ENCODE results near the gene CASS4. TPM values are rescaled to one million over a fixed set of nuclear protein-coding genes. Genes with fewer than 3 reads are reported as not detected.

CASS4 gene
- total RNA-seq, 1 donor: 3.5 TPM

DNA sequence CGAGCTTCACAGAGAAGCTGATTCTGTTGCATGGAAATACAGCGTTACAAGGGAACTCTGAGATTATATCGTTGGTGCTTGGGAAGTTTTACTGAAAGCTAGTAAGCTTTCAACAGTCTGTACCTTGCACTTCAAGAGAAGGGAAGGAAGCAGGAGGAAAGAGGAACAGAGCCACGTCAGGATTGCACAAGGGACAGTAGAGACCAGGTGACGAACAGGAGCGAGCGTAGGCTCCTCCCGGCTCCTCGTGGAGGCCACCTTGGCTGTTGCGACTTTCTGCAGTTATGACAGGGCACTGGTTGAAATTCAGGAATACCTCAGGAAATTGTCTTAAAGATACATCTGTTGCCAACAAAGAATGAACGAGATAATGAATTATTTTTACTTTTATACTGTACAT, 75.2 kb downstream of the CASS4 start:
- no peak overlapping the region for H3K4me3 ChIP-seq (ENCODE audit: low read depth, low read length)
- TF ChIP-seq, protein P1, sequence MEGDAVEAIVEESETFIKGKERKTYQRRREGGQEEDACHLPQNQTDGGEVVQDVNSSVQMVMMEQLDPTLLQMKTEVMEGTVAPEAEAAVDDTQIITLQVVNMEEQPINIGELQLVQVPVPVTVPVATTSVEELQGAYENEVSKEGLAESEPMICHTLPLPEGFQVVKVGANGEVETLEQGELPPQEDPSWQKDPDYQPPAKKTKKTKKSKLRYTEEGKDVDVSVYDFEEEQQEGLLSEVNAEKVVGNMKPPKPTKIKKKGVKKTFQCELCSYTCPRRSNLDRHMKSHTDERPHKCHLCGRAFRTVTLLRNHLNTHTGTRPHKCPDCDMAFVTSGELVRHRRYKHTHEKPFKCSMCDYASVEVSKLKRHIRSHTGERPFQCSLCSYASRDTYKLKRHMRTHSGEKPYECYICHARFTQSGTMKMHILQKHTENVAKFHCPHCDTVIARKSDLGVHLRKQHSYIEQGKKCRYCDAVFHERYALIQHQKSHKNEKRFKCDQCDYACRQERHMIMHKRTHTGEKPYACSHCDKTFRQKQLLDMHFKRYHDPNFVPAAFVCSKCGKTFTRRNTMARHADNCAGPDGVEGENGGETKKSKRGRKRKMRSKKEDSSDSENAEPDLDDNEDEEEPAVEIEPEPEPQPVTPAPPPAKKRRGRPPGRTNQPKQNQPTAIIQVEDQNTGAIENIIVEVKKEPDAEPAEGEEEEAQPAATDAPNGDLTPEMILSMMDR (IDR thresholded peaks at IDR 0.05; ENCODE audit: insufficient read depth, low read depth, low read length): no peak
- no peak for DNase-seq (ENCODE audit: low read depth)

DNA sequence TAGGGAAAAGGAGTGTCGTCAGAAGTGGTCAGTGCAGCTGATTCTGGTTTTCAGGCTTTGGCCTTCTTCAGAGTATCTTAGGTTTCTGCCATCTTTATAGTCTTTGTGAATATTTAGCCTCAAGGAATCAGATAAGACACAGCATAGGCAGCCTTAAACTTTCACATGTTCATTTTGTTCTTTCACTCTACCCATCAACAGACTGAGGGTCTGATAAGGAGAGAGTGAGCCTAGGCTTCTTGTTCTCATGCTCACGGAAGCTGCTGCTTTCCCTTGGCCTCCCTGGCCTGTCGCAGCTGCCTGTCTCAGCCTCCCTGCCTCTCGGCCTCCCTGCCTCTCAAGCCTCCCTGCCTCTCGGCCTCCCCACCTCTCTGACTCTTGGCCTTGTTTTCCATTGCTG, 76.5 kb downstream of the CASS4 start:
- H3K4me3 ChIP-seq (ENCODE audit: low read depth, low read length): no peak overlapping the region
- TF ChIP-seq, protein P1 (IDR thresholded peaks at IDR 0.05; ENCODE audit: insufficient read depth, low read depth, low read length): no peak
- DNase-seq (ENCODE audit: low read depth): no peak

- TF ChIP-seq, protein P1 (IDR thresholded peaks at IDR 0.05; ENCODE audit: insufficient read depth, low read depth, low read length): no peak
- no peak for DNase-seq (ENCODE audit: low read depth)
- H3K4me3 ChIP-seq (ENCODE audit: low read depth, low read length): no peak overlapping the region
These were observed 89.1 kb downstream of the CASS4 start for GRCh38 chr20:56501116-56501515.

DNA sequence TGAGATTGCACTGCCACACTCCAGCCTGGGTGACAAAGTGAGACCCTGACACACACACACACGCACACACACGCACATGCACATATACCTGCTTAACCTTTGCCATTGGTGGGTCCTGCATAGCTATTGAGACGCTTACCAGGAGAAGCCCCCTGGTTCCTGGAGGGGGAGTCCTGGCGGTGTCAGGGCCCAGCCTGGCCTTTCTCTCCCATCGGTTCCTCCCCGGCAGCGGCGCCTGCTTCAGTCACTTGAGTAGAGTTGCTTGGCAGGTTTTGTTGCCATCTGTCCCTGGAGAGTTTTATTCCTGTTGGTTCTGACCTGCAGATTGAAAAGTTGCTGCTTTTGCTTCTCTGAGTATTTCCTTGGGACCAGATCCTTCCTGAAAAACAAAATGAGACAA, 91.9 kb downstream of the CASS4 start:
- no peak for DNase-seq (ENCODE audit: low read depth)
- no peak overlapping the region for H3K4me3 ChIP-seq (ENCODE audit: low read depth, low read length)
- TF ChIP-seq, protein P1 (IDR thresholded peaks at IDR 0.05; ENCODE audit: insufficient read depth, low read depth, low read length): no peak

DNA sequence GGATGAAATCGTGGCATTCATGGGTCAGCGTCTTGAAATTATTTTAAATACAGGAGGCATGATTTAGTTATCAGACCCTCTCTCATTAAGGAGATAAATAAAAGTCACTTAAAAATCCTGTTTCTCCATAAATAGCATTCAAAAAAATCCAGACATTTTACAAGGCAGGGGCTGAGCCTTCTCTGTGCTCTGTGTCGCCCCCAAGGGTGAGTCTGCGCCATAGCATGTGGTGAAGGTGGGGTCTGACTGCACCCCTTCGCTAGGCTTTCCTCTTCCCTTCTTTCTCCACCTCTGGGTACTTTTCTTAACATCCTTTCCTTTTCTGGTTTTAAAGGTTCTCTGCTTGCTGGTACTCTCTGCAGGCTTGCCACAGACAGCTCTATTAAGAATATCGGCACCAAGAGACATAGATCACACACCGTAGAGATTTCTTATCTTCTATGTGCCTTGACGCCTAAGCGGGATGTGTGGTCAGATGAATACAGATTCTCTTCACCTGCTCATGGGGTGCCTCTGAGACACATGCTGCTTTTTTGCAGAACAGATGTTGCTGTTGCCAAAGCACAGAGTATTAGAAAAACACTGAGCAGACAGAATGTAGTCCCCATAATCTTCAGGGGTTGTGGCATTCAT, 92.4 kb downstream of the CASS4 start:
- DNase-seq (ENCODE audit: low read depth): peak; percentile 5
- no peak overlapping the region for H3K4me3 ChIP-seq (ENCODE audit: low read depth, low read length)
- TF ChIP-seq, protein P1 (IDR thresholded peaks at IDR 0.05; ENCODE audit: insufficient read depth, low read depth, low read length): peak; percentile 61

DNA sequence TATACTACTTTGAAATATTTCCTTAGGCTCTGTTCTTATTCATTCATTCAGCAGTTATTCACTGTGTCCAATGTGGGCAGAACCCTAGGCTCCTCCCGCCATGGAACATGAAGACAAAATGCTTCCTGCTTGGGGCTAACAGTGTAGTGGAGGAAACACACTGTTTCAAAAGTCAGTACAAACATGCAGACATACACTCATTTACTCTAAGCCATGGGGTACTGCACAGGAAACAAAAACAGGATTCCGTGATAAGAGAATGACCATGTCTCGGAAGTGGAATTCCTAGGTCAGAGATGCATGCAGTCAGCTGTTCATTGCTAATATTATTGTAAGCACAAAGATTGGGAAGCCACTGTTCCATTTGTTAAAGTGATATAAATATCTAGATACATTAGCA, 94.0 kb downstream of the CASS4 start:
- TF ChIP-seq, protein P1 (IDR thresholded peaks at IDR 0.05; ENCODE audit: insufficient read depth, low read depth, low read length): no peak
- H3K4me3 ChIP-seq (ENCODE audit: low read depth, low read length): no peak overlapping the region
- no peak for DNase-seq (ENCODE audit: low read depth)

Small RNA genes lying within 50 kb of the gene (small RNA-seq; reads per million reads assigned to genes)
- not detected for gene RPL39P

Other genes starting within 250 kb of the CASS4 start
- not detected in 2 replicates for gene MC3R, start 163.5 kb upstream of the CASS4 start, total RNA-seq
- gene FAM210B, start 53.3 kb upstream of the CASS4 start, total RNA-seq: 38.0 and 46.2 TPM in 2 replicates
- 22.9 and 57.0 TPM in 2 replicates for gene AURKA, start 20.0 kb upstream of the CASS4 start, total RNA-seq
- gene CSTF1, start 19.6 kb upstream of the CASS4 start, total RNA-seq: 22.9 and 40.6 TPM in 2 replicates
- gene RTF2, start 56.4 kb downstream of the CASS4 start, total RNA-seq: 63.5 and 80.3 TPM in 2 replicates
- not detected in 2 replicates for gene FAM209A, start 112.5 kb downstream of the CASS4 start, total RNA-seq
- gene FAM209B, start 121.0 kb downstream of the CASS4 start, total RNA-seq: not detected in 2 replicates
- 13.5 and 18.1 TPM in 2 replicates for gene TFAP2C, start 217.0 kb downstream of the CASS4 start, total RNA-seq